BJ (cell line): Measurements from ENCODE around the gene CUX1. TPM values are rescaled to one million over a fixed set of nuclear protein-coding genes. Genes with fewer than 3 reads are reported as not detected.

ENCODE experiments used
- CTCF ChIA-PET: fragments of 350-600 bp; formaldehyde crosslinking; extraction: SDS; loops from one replicate; lab custom pipeline; 2021; ENCODE audit warnings: antibody characterized with exemption, inconsistent platforms; lab: Yijun Ruan, JAX
- POLR2A ChIA-PET: fragments of 300-600 bp; sonication (Branson Sonifier 250); formaldehyde crosslinking; extraction: SDS; loops from one replicate; lab custom pipeline; 2021; ENCODE audit warnings: antibody characterized with exemption; lab: Charles Lee
- DNase-seq: peaks from one replicate; pipeline ENCODE4 v3.0.0-alpha.2; 2011; ENCODE audit warnings: low read depth
- H3K27me3 ChIP-seq: 2 replicates; pipeline ENCODE4 v1.6.0; 2011; ENCODE audit warnings: low read length; ENCODE audit not compliant: control insufficient read depth, insufficient read depth
- H3K36me3 ChIP-seq: 2 replicates; pipeline ENCODE4 v1.5.1; 2011; ENCODE audit warnings: low read length; ENCODE audit not compliant: control insufficient read depth, insufficient read depth
- H3K4me3 ChIP-seq: 2 replicates; pipeline ENCODE4 v1.5.1; 2011; ENCODE audit warnings: low read depth, mild to moderate bottlenecking, control low read depth, low read length
- CTCF ChIP-seq: IDR thresholded peaks from 2 replicates; pipeline ENCODE4 v1.5.1; 2011; ENCODE audit warnings: low read depth, mild to moderate bottlenecking, control low read depth, inconsistent platforms, low read length, moderate library complexity; ENCODE audit not compliant: insufficient read depth
- polyA plus RNA-seq: library from polyadenylated mRNA; depleted of rRNA; stranded (reverse); fragments of >200 nt; gene quantifications from 2 replicates; pipeline ENCODE4 v1.2.3, GENCODE V29; 2011

CUX1 gene
- polyA plus RNA-seq, 1 experiment: 36.5 TPM

DNA sequence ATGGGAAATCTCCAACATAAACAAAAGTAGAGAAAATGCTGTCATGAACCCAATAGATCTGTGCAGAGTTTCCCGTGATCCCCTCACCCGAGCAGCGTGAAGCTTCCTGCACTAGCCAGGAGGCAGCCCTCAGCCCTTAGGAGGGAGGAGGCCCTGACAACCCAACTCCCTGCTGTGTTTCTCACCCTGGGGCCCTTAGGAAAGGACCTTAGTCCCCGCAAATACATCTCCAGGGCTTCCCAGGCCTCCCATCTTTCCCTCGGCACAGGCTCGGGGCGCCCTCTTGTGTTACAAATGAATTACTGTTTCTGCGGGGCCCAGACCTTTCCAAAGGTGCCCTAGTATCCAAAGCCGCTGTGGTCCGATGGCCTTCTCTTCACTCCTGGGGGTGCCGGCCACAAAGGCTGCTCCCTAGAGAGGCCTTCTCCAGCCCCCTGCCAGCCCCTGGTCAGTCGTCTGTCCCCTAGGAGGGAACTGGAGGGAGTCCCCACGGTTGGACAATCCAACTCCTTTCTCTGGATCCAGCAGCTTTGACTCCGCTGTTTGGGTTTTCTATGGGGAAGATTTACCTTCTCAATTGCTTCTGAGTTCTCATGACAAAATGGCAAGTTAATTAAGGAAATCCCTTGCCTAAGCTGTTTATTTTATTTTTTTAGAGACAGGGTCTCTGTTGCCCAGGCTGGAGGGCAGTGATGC, 419.3 kb downstream of the CUX1 start:
- DNase-seq: no peak
- peak; percentile 83 for TF ChIP-seq CTCF
- ChIA-PET CTCF (interaction anchor here (0.6 to 4.9 kb wide), 23 partner anchors 9 to 697 kb away, joined by 3 to 25 read pairs (median 4); partner anchors contain the start of gene CUX1), POLR2A (interaction anchor here (0.5 kb wide), 1 partner anchor 431 kb away, joined by 9 read pairs; no protein-coding TSS in a partner anchor)
- H3K36me3 ChIP-seq: peaks cover 5% of the 10 kb centered on the region
- H3K27me3 ChIP-seq: no peaks in the 10 kb centered on the region
- no peak overlapping the region for H3K4me3 ChIP-seq

GRCh38 chr7:102239206-102239820, 421.9 kb downstream of the CUX1 start:
- Histone ChIP-seq H3K27me3 (no peaks in the 10 kb centered on the region), H3K36me3 (peaks cover 3% of the 10 kb centered on the region), H3K4me3 (no peak overlapping the region)
- TF ChIP-seq CTCF: no peak
- DNase-seq: no peak
- POLR2A ChIA-PET: no interaction called here
- CTCF ChIA-PET: interaction anchor here (0.7 to 1.1 kb wide), 2 partner anchors 589 to 637 kb away, joined by 3 to 4 read pairs; no protein-coding TSS in a partner anchor

- Histone ChIP-seq H3K36me3 (peaks cover 1% of the 10 kb centered on the region), H3K4me3 (no peak overlapping the region), H3K27me3 (no peaks in the 10 kb centered on the region)
- ChIA-PET POLR2A (no interaction called here), CTCF (interaction anchor here (1.2 to 1.5 kb wide), 2 partner anchors 11 to 18 kb away, joined by 4 read pairs; no protein-coding TSS in a partner anchor)
- no peak for TF ChIP-seq CTCF
- DNase-seq: no peak
Measured at GRCh38 chr7:102241431-102241830, 424.0 kb downstream of the CUX1 start.

DNA sequence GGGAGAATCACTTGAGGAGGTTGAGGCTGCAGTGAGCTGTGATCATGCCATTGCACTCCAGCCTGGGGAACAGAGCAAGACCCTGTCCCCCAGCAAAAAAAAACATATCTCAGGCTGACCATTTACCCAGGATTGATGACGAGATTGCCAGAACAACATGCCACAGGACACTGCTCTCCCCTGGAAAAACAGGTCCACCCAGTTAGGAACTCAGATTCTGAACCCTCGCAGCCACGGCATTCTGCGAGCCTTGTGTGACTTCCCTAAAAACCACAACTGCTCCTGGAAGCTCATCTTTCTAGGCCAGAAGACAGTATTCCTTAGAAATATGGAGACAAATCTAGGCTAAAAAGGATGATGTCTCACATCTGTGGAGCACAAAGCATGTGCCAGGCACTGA, 427.2 kb downstream of the CUX1 start:
- Histone ChIP-seq H3K36me3 (peaks cover 2% of the 10 kb centered on the region), H3K27me3 (no peaks in the 10 kb centered on the region), H3K4me3 (no peak overlapping the region)
- no peak for TF ChIP-seq CTCF
- no peak for DNase-seq
- ChIA-PET POLR2A (interaction anchor here (0.6 kb wide), 1 partner anchor 242 kb away, joined by 3 read pairs; no protein-coding TSS in a partner anchor), CTCF (interaction anchor here (0.9 to 2.9 kb wide), 3 partner anchors 8 to 641 kb away, joined by 3 to 9 read pairs (median 4); no protein-coding TSS in a partner anchor)

- H3K4me3 ChIP-seq: no peak overlapping the region
- no peak for TF ChIP-seq CTCF
- DNase-seq: no peak
- no peaks in the 10 kb centered on the region for H3K27me3 ChIP-seq
- H3K36me3 ChIP-seq: peaks cover 5% of the 10 kb centered on the region
- POLR2A ChIA-PET: no interaction called here
- CTCF ChIA-PET: interaction anchor here (0.7 kb wide), 1 partner anchor 32 kb away, joined by 3 read pairs; no protein-coding TSS in a partner anchor
Measured at GRCh38 chr7:102248081-102248455, 430.6 kb downstream of the CUX1 start.
